HepG2 (cell line): ENCODE measurements around the gene TNNI3K. TPM values are rescaled to one million over a fixed set of nuclear protein-coding genes. Genes with fewer than 3 reads are reported as not detected.

Source experiments
- ATAC-seq: fragments of 200-7000 bp; cut with Tn5 transposase; 3 replicates; pipeline ENCODE4 v1.9.1; 2020; ENCODE audit warnings: mild to moderate bottlenecking, moderate library complexity
- BruUV-seq: library from RNA; stranded (reverse); fragments of 400-500 nt; replicated peaks from 2 replicates; lab custom pipeline; 2021; lab: Mats Ljungman, UMichigan
- CTCF ChIA-PET: fragments of 300-600 bp; formaldehyde crosslinking; extraction: SDS; loops from one replicate; lab custom pipeline; 2021; ENCODE audit warnings: low total read pairs, inconsistent platforms, low intra/inter-chr PET ratio; lab: Yijun Ruan, JAX
- POLR2A ChIA-PET: fragments of 350-600 bp; sonication (Branson Sonifier 250); formaldehyde crosslinking; loops from one replicate; lab custom pipeline; 2020; ENCODE audit warnings: antibody characterized with exemption, inconsistent platforms; lab: Yijun Ruan, JAX
- DNase-seq: peaks from one replicate; pipeline ENCODE4 v3.0.0-alpha.2; 2015; ENCODE audit warnings: low spot score
- FAIRE-seq: peaks from 3 replicates; lab custom pipeline; 2011; peaks lifted over from hg19 to GRCh38; lab: Jason Lieb, UNC
- H2AFZ ChIP-seq: one replicate; pipeline ENCODE4 v1.6.1; 2011; ENCODE audit warnings: low read length, inconsistent platforms
- H3K27ac ChIP-seq: fragments of 300-600 bp; 3 replicates; pipeline ENCODE4 v1.8.0; 2011; ENCODE audit warnings: mixed run types, mild to moderate bottlenecking, mixed read lengths, low read length, inconsistent platforms; ENCODE audit not compliant: insufficient read depth; ENCODE audit errors: extremely low read length
- H3K27me3 ChIP-seq, 2 experiments: fragments of 200-600 bp in 1 of 2; 2 replicates in 1 of 2; 3 replicates in 1 of 2; pipeline versions ENCODE4 v1.6.0 to v1.8.0; 2011; ENCODE audit warnings: low read length in 2 of 2, mild to moderate bottlenecking in 2 of 2, moderate library complexity in 2 of 2, inconsistent platforms in 1 of 2; ENCODE audit not compliant: insufficient read depth in 2 of 2, control insufficient read depth in 1 of 2
- H3K36me3 ChIP-seq, 2 experiments: fragments of 200-600 bp in 1 of 2; replicated peaks in 1 of 2; 2 replicates in 1 of 2; 3 replicates in 1 of 2; pipeline versions ENCODE4 v1.5.1 to v1.8.0; 2011; ENCODE audit warnings: low read length in 2 of 2, inconsistent platforms in 1 of 2; ENCODE audit not compliant: insufficient read depth in 2 of 2, control insufficient read depth in 1 of 2
- H3K4me1 ChIP-seq: 2 replicates; pipeline ENCODE4 v1.5.1; 2012; ENCODE audit warnings: low read length, inconsistent platforms; ENCODE audit not compliant: insufficient read depth
- H3K4me2 ChIP-seq: 2 replicates; pipeline ENCODE4 v1.6.0; 2011; ENCODE audit warnings: low read depth, low read length, inconsistent platforms
- H3K4me3 ChIP-seq, 3 experiments: fragments of 200-600 bp in 1 of 3; sonication (generic), shearing (Covaris generic) in 1 of 3; replicated peaks in 1 of 3; 2 replicates each; pipeline ENCODE4 v1.5.1; 2011 to 2016; ENCODE audit warnings: low read length in 3 of 3, inconsistent platforms in 2 of 3, low read depth in 2 of 3, mild to moderate bottlenecking in 2 of 3, control low read depth in 1 of 3, mixed read lengths in 1 of 3; ENCODE audit not compliant: insufficient read depth in 1 of 3
- H3K79me2 ChIP-seq: one replicate; pipeline ENCODE4 v1.6.1; 2011; ENCODE audit warnings: low read length, inconsistent platforms; ENCODE audit not compliant: insufficient read depth
- H3K9ac ChIP-seq: 2 replicates; pipeline ENCODE4 v1.6.0; 2011; ENCODE audit warnings: mild to moderate bottlenecking, low read depth, low read length, inconsistent platforms; ENCODE audit not compliant: insufficient read depth
- H3K9me3 ChIP-seq: 2 replicates; pipeline ENCODE4 v1.5.1; 2012; ENCODE audit warnings: mild to moderate bottlenecking, low read length
- H4K20me1 ChIP-seq: 2 replicates; pipeline ENCODE4 v1.6.0; 2011; ENCODE audit warnings: inconsistent platforms, mild to moderate bottlenecking, low read length, moderate library complexity; ENCODE audit not compliant: insufficient read depth
- CBX1 ChIP-seq: IDR thresholded peaks from one replicate; pipeline ENCODE4 v1.6.1; 2016; ENCODE audit warnings: antibody characterized with exemption, low read depth
- DNMT3B ChIP-seq: conservative IDR thresholded peaks from 2 replicates; pipeline ENCODE4 v1.6.1; 2016; ENCODE audit warnings: missing biosample characterization, control low read depth
- DR1 ChIP-seq: sonication (generic); formaldehyde crosslinking; IDR thresholded peaks from 2 replicates; pipeline ENCODE4 v1.8.0; 2021; ENCODE audit warnings: mild to moderate bottlenecking, missing genetic modification reagents, inconsistent platforms
- ELF1 ChIP-seq: sonication (generic); formaldehyde crosslinking; IDR thresholded peaks from 2 replicates; pipeline ENCODE4 v1.4.0; 2020; ENCODE audit warnings: missing genetic modification reagents
- GTF2F1 ChIP-seq: fragments of 150-350 bp; IDR thresholded peaks from 2 replicates; pipeline ENCODE4 v1.6.1; 2014; ENCODE audit warnings: low read length
- IRX3 ChIP-seq: sonication (generic); formaldehyde crosslinking; IDR thresholded peaks from 2 replicates; pipeline ENCODE4 v1.8.1; 2023; ENCODE audit warnings: mild to moderate bottlenecking, low read depth, missing genetic modification reagents, borderline replicate concordance
- MIXL1 ChIP-seq: IDR thresholded peaks from 2 replicates; pipeline ENCODE4 v1.6.1; 2016
- NRL ChIP-seq: sonication (generic); formaldehyde crosslinking; IDR thresholded peaks from 2 replicates; pipeline ENCODE4 v1.5.0; 2020; ENCODE audit warnings: missing genetic modification reagents, mild to moderate bottlenecking, moderate library complexity, borderline replicate concordance
- ZNF264 ChIP-seq: sonication (generic); formaldehyde crosslinking; IDR thresholded peaks from 2 replicates; pipeline ENCODE4 v1.4.0; 2020; ENCODE audit warnings: missing genetic modification reagents
- ZNF275 ChIP-seq: sonication (generic); formaldehyde crosslinking; IDR thresholded peaks from 2 replicates; pipeline ENCODE4 v1.8.0; 2022; ENCODE audit warnings: missing genetic modification reagents, mild to moderate bottlenecking, inconsistent platforms, borderline replicate concordance
- ZNF441 ChIP-seq: sonication (generic); formaldehyde crosslinking; IDR thresholded peaks from 2 replicates; pipeline ENCODE4 v1.7.0; 2021; ENCODE audit warnings: missing genetic modification reagents, borderline replicate concordance
- ZNF468 ChIP-seq: sonication (generic); formaldehyde crosslinking; IDR thresholded peaks from 2 replicates; pipeline ENCODE4 v1.8.0; 2022; ENCODE audit warnings: mild to moderate bottlenecking, moderate library complexity, missing genetic modification reagents
- ZNF549 ChIP-seq: sonication (generic); formaldehyde crosslinking; IDR thresholded peaks from 2 replicates; pipeline ENCODE4 v1.5.0; 2020; ENCODE audit warnings: missing genetic modification reagents
- ZNF598 ChIP-seq: sonication (generic); formaldehyde crosslinking; IDR thresholded peaks from 2 replicates; pipeline ENCODE4 v1.5.1; 2020; ENCODE audit warnings: mild to moderate bottlenecking, missing genetic modification reagents, borderline replicate concordance
- ZNF724P ChIP-seq: sonication (generic); formaldehyde crosslinking; IDR thresholded peaks from 2 replicates; pipeline ENCODE4 v1.8.0; 2022; ENCODE audit warnings: missing genetic modification reagents, borderline replicate concordance
- ZSCAN9 ChIP-seq: IDR thresholded peaks from 2 replicates; pipeline ENCODE4 v1.6.1; 2016; ENCODE audit warnings: borderline replicate concordance
- WGBS: methylation state at CpG from one replicate; pipeline ENCODE4 v1.1.6; 2017; ENCODE audit warnings: low lambda C conversion rate; 5-methylcytosine and 5-hydroxymethylcytosine counted together
- in situ Hi-C: cut with HindIII; loops from 2 replicates; pipeline ENCODE4 v1.10.0; 2017; ENCODE audit warnings: low pct_unique_long_range_greater_than_20kb; ENCODE audit not compliant: extremely low pct_ligation_motif_present
- intact Hi-C: fragments of 100-400 bp; cut with micrococcal nuclease; formaldehyde crosslinking; loops from one replicate; pipeline ENCODE4 v1.10.0; 2022; ENCODE audit not compliant: unreplicated experiment
- polyA plus RNA-seq, 8 experiments: library from polyadenylated mRNA; depleted of rRNA in 3 of 8; stranded (reverse) in 7 of 8; unstranded in 1 of 8; fragments of >200 nt; fragmentation: Illumina TruSeq in 4 of 8; extraction: Trizol in 4 of 8; gene quantifications; 2 replicates each; pipeline versions ENCODE4 v1.2.1 to v1.2.3, GENCODE V29; 2011 to 2016; ENCODE audit warnings: low read depth in 4 of 8, missing spikeins in 1 of 8, mixed read lengths in 1 of 8; ENCODE audit not compliant: insufficient read depth in 1 of 8
- total RNA-seq, 5 experiments: library from RNA; depleted of rRNA; stranded (reverse); fragments of >200 nt; fragmentation: Illumina TruSeq; extraction: Trizol; gene quantifications; 2 replicates each; pipeline ENCODE4 v1.2.3, GENCODE V29; 2016; ENCODE audit warnings: low read depth in 1 of 5

The TNNI3K gene
- total and polyA plus RNA-seq, 2 of the 13 experiments (the other 11 are each of a cell fraction or from before 2014, with no cell fraction given) = 1.1 TPM; not detected in 1

DNA sequence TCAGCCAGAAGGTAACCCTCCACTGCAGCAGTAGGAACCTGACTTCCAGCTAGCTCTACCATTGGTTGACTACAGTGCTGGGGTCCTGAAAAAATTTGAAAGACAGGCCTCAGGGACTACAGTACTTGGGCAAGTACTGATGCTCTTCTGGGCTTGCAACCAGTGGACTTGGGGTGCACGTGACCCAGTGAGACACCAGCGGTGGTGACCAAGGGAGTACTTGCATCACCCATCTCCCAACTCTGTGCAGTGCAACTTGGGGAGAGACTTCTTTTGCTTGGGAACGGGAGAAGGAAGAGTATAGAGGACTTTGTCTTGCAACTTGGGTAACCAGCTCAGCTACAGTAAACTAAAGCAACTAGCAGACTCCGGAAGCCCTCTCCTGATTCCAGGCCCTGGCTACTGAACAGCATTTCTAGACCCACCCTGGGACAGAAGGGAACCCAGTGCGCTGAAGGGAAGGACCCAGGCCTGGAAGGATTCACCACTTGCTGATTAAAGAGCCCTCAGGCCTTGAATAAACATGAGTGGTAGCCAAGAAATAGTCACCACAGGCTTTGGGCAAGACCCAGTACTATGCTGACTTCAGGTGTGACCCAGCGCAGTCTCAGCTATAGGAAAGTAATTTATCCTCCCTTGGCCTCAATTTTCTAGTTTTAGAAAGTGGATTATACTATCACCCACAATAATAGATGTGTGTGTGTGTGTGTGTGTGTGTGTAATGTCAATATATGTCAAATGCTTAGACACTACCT is 45.6 kb downstream of the TNNI3K start:
- no peaks in the 10 kb centered on the region for H3K27me3 ChIP-seq
- POLR2A ChIA-PET = no interaction called here
- TF ChIP-seq GTF2F1 = no peak
- no peak for TF ChIP-seq ZNF549 (CRISPR knock-in tag)
- TF ChIP-seq DR1 (CRISPR knock-in tag) = no peak
- no peak for TF ChIP-seq ZNF275 (CRISPR knock-in tag)
- TF ChIP-seq ZNF598 = no peak
- TF ChIP-seq ELF1 (CRISPR knock-in tag) = no peak
- TF ChIP-seq DNMT3B (CRISPR knock-in tag) = no peak
- no peak for TF ChIP-seq MIXL1
- no peak for TF ChIP-seq IRX3 (CRISPR knock-in tag)
- TF ChIP-seq ZSCAN9 (CRISPR knock-in tag) = no peak
- TF ChIP-seq ZNF441 (CRISPR knock-in tag) = no peak
- no peak for TF ChIP-seq ZNF724P (CRISPR knock-in tag)
- TF ChIP-seq CBX1 = no peak
- no peak for TF ChIP-seq ZNF264 (CRISPR knock-in tag)
- no peak for TF ChIP-seq NRL (CRISPR knock-in tag)
- no peak for TF ChIP-seq ZNF468 (CRISPR knock-in tag)
- 0 out of 2 replicates have a peak, but pooled peaks cover under 1% of the 10 kb centered on the region for H3K9me3 ChIP-seq
- DNase-seq = no peak
- intact Hi-C loops (no loop called here), in situ Hi-C loops (no loop called here)
- H3K27ac ChIP-seq = no peak overlapping the region
- no peak for FAIRE-seq
- H3K4me1 ChIP-seq = no peaks in the 10 kb centered on the region
- no peak overlapping the region for H3K4me3 ChIP-seq
- CTCF ChIA-PET = no interaction called here
- ATAC-seq = no peak
- H3K9ac ChIP-seq = no peak overlapping the region
- H2AFZ ChIP-seq = no peak overlapping the region
- H3K79me2 ChIP-seq = no peaks in the 10 kb centered on the region
- 3% methylated on average over 6 of the region's 6 CpGs for WGBS
- H3K36me3 ChIP-seq = no peaks in the 10 kb centered on the region
- H3K4me2 ChIP-seq = no peak overlapping the region
- BruUV-seq = no TSS peak
- no peaks in the 10 kb centered on the region for H4K20me1 ChIP-seq
